ENCODE measurements around the gene PKMYT1. TPM values are rescaled to one million over a fixed set of nuclear protein-coding genes. Genes with fewer than 3 reads are reported as not detected.
A peak's percentile ranks its signal among the peaks of the same experiment; 100 is the strongest.

The PKMYT1 gene
- total RNA-seq, 1 donor from 2014 or later, result 4.6 TPM

DNA sequence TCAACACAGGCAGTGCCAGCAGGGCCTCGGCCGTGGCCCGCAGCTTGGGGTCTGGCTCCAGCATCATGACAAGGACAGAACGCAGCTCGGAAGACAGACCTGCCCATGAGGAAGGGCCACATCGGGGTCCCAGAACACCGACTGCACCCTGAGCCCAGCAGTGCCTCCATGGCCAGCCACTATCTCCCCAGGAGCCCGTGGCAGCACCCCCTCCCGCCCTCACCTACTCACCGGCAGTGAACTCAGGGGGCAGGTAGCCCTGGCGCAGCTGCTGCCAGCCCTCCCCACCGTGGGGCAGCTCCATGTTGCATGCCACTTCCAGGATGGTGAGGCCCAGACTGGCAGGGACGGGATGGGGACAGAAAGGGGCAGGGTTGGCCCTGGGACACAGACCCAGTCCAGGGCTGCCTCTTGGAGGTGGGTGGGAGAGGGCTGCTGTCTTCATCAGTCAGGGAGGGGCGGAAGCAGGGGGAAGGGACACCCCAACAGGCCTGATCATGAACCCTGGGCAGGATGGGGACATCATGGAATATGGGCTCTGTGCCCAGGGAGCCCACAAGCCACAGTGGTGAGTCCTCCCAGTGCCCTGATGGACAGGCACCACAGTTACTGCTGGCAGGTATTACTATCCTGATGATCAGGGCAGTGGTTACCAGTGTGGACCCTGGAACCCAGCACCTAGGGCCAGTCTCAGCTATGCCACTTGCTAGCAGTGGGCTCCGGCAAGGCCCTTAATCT, 5.8 kb downstream of the PKMYT1 start:
- DNase-seq (ENCODE audit: low read depth, low spot score), result no peak

DNA sequence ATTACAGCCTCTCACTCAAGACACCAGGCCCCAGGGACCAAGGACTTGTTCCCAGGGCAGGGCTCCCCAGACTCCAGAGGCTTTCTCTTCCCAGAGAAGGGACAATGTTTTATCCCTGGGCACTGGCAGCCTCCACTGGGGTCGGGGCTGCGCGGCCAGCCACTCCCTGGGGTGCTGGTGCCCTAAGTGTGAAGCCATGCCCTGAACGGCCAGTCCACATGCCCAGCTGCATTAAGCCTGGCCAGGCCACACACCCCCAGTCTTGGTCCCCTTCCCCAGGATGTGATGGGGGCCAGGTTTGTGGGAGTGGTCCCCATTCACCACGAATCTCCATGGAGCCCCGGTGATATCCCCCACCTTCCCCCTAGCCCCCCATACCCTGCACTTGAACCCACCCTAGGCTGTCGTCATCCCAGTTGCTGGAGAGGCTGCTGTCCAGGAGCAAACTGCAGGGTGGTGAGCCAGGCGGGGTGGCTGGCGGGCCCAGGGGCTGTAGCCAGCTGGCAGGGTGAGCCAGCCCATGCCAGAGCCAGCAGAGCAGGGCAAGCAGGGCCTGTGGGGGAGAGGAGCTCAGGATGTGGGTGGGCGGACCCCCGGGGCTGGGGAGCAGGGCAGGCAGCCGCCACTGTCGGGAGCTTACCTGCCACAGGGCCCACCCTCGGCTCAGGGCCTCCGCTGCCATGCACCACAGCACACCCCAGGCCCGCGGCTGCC, 6.5 kb downstream of the PKMYT1 start:
- no peak for DNase-seq (ENCODE audit: low read depth, low spot score)

DNA sequence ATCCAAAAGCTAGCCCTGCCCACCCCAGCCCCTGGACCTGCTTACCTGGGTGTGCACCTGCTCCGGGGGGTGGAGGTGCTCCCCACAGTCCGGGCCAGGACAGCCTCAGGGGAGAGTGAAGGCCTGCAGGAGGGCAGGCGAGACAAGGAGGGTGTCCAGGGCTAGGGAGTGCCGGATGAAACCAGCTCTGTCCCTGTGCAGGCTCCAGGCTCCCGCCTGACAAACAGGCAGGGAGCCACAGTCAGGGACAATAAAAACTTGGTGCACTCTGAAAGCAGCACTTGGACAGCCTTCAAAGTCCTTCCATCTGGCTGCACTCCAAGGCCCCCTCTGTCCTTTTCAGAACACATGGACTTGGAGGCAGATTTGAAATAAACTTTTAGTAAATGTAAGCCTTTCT, 7.2 kb downstream of the PKMYT1 start:
- no peak for DNase-seq (ENCODE audit: low read depth, low spot score)

DNA sequence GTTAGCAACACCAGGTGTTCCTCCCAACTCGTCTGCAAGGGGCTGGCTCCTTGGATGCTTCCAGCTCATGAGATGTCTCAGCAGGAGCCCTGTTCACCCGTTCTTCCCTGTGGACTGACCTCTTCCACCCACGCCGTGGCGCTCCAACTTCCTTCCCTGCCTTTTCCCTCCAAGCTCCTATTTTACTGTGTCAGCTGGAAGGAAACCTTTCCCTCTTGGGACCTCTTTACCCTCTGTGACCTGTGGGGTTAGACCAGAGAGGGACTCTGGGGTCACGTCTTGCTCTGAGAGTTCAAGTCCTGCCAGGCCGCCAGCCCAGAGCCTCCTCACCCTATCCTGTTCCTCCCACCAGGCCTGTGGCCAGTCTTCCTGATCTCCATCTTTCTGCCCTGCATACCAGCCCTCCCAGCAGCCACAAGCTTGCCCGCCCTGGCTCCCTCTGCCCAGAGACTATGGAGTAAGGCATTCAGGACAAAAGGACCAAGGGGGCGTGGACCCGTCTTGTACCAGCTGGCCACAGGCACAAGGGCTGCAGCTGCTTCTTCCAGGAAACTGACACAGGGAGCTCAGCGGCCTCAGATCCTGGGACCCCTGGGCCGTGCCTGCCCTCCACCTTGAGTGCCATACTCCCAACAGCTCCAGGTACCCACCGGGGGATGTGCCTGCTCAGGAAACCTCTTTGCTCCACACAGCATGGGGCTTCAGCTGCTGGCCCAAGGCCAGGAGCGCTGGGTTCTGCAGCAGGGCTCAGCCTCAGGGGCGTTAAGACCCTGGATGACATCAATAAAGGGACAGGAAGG, 8.1 kb downstream of the PKMYT1 start:
- no peak for DNase-seq (ENCODE audit: low read depth, low spot score)

DNA sequence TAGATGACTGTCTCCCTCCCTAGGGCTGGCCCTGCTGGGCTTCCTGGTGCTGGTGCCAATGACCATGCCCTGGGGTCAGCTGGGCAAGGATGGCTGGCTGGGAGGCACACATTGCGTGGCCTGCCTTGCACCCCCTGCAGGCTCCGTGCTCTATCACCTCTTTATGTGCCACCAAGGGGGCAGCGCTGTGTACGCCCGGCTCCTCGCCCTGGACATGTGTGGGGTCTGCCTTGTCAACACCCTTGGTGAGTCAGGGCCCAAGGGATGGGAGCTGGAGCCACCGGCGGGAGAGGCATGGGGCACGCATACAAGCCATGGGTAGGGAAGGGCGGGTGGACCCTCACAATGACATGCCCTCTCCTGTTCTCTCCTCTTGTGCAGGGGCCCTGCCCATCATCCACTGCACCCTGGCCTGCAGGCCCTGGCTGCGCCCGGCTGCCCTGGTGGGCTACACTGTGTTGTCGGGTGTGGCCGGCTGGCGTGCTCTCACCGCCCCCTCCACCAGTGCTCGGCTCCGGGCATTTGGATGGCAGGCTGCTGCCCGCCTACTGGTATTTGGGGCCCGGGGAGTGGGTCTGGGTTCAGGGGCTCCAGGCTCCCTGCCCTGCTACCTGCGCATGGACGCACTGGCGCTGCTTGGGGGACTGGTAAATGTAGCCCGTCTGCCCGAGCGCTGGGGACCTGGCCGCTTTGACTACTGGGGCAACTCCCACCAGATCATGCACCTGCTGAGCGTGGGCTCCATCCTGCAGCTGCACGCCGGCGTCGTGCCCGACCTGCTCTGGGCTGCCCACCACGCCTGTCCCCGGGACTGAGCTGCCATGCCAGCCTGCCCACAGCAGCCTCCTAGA, 8.9 kb downstream of the PKMYT1 start:
- DNase-seq (ENCODE audit: low read depth, low spot score), result no peak

DNA sequence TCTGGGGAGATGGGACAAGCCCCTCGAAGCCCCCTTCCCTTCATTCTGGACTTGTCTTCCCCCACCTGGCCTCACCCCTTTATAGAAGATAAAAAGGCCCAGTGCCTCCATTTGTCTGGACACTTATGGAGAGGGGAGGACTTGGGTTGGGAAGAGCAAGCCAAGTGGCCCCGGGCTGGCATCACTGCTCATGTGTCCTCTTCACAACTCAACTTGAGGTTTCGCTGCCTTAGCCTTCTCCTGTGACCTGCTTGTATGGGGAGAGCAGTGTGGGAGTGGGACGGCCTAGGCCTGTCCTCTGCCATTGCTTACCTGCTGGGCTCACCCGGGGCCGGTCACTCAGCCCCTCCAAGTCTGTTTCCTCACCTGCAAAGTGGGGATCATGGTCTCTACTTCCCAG, 9.7 kb downstream of the PKMYT1 start:
- DNase-seq (ENCODE audit: low read depth, low spot score), result no peak

DNA sequence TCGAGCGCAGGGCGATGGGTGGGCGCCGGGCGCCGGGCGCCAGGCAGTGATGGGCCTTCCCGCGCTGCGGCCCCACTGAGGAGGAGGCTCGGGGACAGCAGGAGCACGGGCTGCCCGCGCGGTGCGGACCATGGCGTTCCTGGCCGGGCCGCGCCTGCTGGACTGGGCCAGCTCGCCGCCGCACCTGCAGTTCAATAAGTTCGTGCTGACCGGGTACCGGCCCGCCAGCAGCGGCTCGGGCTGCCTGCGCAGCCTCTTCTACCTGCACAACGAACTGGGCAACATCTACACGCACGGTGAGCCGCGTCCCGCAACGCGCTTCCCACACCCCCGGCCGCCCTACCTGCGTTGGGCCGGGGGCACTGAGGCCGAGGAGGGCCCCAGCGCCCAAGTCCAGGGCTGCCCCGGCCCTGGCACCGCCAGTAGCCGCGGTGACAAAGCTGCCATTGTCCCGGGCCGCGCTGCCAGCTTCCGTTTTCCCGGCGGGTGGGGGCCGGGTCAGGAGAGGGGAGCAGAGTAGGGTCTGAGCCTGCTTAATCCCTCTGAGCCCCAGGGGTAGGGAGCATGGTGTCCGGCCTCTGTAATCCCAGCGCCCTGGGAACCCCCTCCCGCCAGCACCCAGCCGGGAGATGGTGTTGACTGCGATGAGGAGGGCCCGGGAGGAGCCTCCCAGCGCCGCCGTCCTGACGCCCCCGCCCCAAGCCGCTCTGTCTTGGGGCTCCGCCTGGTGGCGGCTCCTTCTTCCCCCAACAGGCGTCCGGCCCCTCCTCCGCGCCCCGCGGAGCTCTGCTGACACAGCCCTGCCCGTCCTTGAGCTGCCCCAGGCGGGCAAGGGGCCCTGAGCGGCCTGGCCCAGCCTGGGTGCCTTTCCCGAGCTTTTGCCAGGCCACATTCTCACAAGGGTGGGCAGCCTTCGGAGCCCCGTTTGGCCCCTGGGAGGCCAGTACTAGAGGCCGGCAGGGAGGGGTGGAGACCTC, 10.4 kb downstream of the PKMYT1 start:
- DNase-seq (ENCODE audit: low read depth, low spot score), result no peak

DNA sequence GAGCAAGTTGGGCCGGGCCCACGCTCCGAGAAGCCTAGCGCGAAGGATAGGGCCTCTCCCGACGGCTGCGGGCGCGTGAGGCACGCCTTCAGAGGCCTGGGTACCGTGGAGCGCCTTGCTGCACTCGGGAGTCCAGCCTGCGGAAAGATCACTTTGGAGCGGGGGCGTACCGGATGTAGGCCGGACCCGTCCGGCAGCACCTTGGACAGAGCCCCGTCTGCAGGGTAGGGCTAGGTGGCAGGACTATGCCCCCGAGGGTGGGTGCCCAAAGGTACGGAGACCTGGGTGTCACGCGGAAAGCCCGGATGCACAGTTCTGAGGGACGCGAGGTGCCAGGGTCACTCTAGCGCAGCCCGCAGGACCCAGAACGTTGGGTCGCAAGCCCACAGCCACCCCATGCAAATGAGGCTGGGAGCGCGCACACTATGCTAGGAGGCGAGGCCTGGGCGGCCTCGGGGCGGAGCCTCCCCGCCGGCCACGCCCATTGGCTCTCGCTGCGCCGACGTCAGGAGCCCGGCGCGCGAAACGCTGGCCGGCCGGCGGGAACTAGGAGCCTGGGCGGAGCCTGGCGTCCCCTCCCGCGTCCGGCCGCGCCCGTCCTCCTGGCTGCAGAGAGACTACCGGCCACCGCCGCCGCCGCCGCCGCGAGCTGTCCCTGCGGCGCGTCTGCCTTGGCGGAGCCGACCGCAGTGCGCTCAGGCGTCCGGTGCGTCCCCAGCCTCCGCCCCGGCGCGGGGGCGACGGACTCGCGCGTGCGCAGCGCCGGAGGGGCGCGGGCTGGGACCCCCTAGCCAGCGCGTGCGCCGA, 11.3 kb downstream of the PKMYT1 start, which contains the start of gene PAQR4:
Gene PAQR4 (plus strand): TSS at position 611 of the 807 bp plus-strand sequence. CDS start 327 bp downstream, outside the sequence.
- peak; percentile 44 for DNase-seq (ENCODE audit: low read depth, low spot score)

DNA sequence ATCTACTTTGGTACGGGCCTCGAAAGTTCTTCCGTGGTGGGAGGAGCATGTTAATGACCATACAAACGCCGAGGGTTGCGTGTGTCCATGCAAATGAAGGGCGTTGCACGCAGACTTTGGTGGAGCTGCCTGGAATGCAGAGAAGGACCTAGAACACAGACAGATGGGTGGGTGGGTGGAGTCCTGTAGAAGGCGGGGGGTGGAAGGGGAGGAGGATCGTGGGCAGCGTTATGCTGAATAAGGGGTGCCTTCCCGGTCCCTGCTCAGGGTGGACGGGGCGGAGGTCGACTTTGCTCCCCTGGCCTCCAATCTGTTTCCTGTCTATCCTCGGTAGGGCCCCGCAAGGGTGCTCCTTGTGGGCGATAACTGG, 11.9 kb downstream of the PKMYT1 start:
- DNase-seq (ENCODE audit: low read depth, low spot score), result no peak

DNA sequence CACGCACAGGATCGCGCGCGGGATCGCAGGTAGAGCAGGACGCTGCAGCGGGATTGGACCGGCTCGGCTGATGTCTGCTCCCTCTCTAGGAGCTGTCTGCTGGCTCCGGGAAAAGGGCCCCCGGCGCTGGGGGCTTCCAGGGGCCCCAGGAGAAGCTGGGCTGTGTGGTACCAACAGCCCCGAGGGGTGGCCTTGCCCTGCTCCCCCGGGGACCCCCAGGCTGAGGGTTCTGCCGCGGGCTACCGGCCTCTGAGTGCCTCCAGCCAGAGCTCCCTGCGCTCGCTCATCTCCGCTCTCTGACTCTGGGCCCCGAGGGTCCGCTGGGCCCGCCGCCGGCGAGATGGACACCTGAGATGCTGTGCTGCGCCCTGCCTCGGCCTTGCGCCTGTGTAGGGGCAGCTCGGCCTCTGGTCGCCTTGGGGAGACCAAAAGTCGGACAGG, 12.5 kb downstream of the PKMYT1 start:
- DNase-seq (ENCODE audit: low read depth, low spot score), result no peak

DNA sequence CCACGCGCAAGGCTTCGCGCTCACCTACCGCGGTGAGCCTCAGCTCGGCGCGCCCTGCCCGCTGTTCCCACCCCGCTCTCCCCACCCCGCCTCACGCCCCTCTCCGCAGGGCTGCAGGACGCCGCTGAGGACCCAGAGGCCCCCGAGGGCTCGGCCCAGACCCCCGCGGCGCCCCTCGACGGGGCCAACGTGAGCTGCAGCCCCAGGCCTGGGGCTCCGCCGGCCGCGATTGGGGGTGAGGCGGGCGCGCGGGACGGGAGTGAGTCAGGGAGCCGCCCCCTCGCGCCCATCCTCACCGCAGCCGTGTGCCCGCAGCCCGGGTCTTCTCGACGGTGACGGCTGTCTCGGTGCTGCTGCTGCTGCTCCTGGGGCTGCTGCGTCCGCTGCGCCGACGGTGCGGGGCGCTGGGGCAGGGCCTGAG, 13.0 kb downstream of the PKMYT1 start:
- DNase-seq (ENCODE audit: low read depth, low spot score), result no peak

DNA sequence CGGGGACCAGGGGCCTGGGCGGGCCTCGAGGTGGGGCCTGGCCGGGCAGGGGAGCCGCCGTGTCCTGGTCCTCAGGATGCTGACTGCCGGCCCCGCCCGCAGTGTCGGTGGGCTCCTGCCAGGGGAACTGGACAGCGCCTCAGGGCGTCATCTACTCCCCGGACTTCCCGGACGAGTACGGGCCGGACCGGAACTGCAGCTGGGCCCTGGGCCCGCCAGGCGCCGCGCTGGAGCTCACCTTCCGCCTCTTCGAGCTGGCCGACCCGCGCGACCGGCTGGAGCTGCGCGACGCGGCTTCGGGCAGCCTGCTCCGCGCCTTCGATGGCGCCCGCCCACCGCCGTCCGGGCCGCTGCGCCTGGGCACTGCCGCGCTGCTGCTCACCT, 13.4 kb downstream of the PKMYT1 start:
- DNase-seq (ENCODE audit: low read depth, low spot score), result no peak

DNA sequence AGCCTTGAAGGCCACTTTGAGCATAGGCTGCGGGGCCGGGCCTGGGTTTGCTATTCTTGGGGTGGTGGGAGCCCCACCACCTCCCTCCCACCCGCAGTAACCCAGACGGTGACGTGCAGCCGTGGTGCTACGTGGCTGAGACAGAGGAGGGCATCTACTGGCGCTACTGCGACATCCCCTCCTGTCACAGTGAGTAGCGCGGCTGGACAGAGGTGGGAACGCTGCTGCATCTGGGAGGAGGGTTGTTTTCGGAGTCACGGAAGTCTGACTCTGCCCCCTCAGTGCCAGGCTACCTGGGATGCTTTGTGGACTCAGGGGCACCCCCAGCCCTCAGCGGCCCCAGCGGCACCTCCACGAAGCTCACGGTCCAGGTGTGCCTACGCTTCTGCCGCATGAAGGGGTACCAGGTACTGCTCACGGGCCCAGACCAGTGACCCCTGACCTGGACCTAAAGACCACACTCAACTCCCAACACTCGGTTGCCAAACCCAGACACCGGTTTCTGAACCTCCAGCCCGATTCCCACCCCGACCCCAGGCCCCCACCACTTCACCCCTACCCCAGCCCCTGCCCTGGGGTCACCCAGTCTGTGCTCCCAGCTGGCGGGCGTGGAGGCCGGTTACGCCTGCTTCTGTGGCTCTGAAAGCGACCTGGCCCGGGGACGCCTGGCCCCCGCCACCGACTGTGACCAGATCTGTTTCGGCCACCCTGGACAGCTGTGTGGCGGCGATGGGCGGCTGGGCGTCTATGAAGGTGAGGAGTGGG, 14.0 kb downstream of the PKMYT1 start:
- no peak for DNase-seq (ENCODE audit: low read depth, low spot score)

DNA sequence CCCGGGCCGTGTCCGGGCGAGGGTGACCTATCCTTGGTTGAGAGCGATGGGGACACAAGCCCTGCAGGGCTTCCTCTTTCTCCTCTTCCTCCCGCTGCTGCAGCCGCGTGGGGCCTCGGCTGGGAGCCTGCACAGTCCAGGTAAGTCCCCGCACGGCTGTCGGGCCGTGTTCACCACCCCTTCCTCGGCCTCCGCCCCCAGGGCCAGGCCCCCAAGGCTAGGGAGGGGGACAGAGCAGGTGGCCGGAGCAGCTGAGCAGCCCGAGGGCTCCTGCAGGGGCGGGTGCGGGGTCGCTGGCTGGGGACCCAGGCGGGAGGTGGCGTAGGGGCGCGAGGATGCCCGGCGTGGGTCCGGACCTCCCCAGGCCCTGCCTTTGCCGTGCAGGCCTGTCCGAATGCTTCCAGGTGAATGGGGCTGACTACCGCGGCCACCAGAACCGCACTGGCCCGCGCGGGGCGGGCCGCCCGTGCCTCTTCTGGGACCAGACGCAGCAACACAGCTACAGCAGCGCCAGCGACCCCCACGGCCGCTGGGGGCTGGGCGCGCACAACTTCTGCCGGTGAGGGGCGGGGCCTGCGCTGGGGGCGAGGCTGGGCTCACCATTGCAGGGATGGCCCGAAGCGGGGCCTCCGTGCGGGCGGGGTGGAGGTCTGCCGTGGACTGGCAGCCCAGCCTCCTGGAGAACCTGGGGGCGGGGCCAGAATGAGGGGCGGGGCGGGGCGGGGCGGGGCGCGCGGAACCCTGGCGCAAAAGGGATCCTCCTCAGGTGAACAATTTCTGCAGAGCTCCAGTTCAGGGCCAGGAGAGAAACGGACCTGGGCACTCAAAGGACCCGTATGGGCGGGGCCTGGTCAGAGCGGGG, 15.5 kb downstream of the PKMYT1 start:
- DNase-seq (ENCODE audit: low read depth, low spot score), result no peak

DNA sequence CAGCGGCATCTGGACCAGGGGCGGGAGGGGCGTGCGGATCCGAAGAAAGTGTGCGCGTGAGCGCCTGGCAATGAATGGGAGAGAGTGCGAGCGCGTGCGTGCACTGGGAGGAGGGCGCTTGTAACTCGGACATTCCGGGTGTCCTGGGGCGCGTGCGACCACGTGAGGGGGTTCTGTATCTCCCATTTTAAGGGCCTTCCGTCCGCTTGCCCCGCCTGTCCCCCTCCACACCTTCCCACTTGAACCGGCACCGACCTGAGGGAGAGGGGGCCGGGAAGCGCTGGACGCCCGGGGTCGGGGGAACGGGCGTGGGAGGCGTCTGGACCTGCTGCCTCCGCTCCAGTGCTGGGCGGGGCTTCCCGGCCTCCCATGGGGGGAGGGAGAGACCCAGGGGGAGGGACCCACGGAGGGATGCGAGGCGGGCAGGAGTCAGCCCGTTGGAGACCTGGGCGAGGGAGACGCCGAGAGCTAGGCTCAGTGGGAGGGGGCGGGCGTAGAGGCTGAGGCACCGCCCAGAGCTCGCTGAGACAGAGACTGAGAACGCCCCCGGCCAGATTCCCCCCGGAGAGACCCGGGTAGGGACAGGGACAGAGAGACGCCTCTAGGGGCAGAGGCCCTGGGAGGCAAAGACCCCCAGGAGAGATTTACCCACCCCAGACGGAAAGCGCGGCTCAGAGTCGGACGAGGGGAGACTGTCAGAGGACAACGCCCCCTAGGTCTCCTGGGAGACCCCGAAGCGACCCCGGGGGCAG, 16.3 kb downstream of the PKMYT1 start, which contains the start of gene KREMEN2:
Gene KREMEN2 (plus strand): TSS at position 553 of the 752 bp plus-strand sequence. CDS start 246 bp downstream, outside the sequence.
- DNase-seq (ENCODE audit: low read depth, low spot score), result no peak

DNA sequence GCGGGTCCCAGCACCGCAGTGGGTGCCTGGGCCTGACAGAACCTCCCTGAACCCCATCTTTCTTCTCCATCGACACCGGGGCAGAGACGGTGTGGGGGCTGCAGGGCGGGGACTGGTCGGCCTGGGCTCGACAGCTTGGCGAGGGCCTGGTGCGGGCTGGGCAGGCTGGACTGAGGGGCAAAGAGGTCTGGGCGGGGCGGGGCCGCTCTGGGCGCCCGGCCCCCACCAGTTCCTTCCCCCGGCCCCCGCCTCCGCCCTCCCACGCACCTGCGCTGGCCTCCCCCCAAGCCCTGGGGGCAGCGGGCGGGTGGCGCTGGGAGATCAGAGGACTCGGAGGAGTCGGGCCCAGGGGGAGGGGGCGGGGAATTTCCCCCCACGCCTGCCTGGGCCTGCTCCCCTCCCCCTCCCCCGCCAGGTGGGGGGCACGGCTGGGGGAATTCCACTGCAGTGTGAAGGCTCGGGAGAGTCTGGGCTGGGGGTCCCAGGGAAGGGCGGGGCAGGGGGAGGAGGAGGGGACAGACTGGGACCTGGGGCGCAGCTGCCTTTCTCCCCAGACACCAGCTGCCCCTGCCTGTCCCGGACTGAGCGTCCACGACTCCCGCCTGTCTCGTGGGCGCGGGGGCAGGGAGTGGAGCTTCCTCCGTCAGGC, 17.0 kb downstream of the PKMYT1 start:
- DNase-seq (ENCODE audit: low read depth, low spot score), result no peak

Data from pulmonary artery endothelial cell (primary cell).